Neural cell (in vitro differentiated cells): ENCODE data around the gene ACBD7. TPM values are rescaled to one million over a fixed set of nuclear protein-coding genes. Genes with fewer than 3 reads are reported as not detected.

Experiments used
- H2AFZ ChIP-seq: fragments of 200-600, 300-800 bp; sonication (generic), shearing (Covaris generic); 2 replicates; pipeline ENCODE4 v1.6.0; 2014; ENCODE audit warnings: low read depth, mild to moderate bottlenecking, antibody characterized with exemption, low read length, moderate library complexity
- H3F3A ChIP-seq: fragments of 200-600 bp; shearing (Covaris generic); 2 replicates; pipeline ENCODE4 v1.6.1; 2016; ENCODE audit warnings: mild to moderate bottlenecking, moderate library complexity, mixed read lengths, antibody characterized with exemption, low read length; ENCODE audit not compliant: insufficient read depth, poor library complexity, severe bottlenecking
- H3K27ac ChIP-seq: fragments of 200-600, 300-800 bp; sonication (generic), shearing (Covaris generic); 2 replicates; pipeline ENCODE4 v1.5.1; 2014; ENCODE audit warnings: mild to moderate bottlenecking, low read length, moderate library complexity
- H3K27me3 ChIP-seq: fragments of 300-800, 200-600 bp; sonication (generic), shearing (Covaris generic); 2 replicates; pipeline ENCODE4 v1.6.0; 2014; ENCODE audit warnings: mild to moderate bottlenecking, low read depth, low read length, moderate library complexity; ENCODE audit not compliant: insufficient read depth
- H3K36me3 ChIP-seq: fragments of 300-800, 200-600 bp; sonication (generic), shearing (Covaris generic); 2 replicates; pipeline ENCODE4 v1.5.1; 2014; ENCODE audit warnings: mild to moderate bottlenecking, antibody characterized with exemption, low read length, moderate library complexity; ENCODE audit not compliant: insufficient read depth
- H3K4me2 ChIP-seq: fragments of 300-800, 200-600 bp; sonication (generic), shearing (Covaris generic); 2 replicates; pipeline ENCODE4 v1.6.0; 2014; ENCODE audit warnings: mild to moderate bottlenecking, low read length
- H3K4me3 ChIP-seq: fragments of 300-800, 200-600 bp; sonication (generic), shearing (Covaris generic); 2 replicates; pipeline ENCODE4 v1.5.1; 2014; ENCODE audit warnings: mild to moderate bottlenecking, low read length, moderate library complexity
- H3K79me2 ChIP-seq: fragments of 200-600 bp; shearing (Covaris generic); replicated peaks from 2 replicates; pipeline ENCODE4 v1.6.0; 2014; ENCODE audit warnings: mild to moderate bottlenecking, low read length, moderate library complexity; ENCODE audit not compliant: insufficient read depth
- H3K9ac ChIP-seq: fragments of 300-800, 200-600 bp; sonication (generic), shearing (Covaris generic); 2 replicates; pipeline ENCODE4 v1.6.1; 2016; ENCODE audit warnings: mild to moderate bottlenecking, low read length, mixed read lengths
- H3K9me2 ChIP-seq: fragments of 200-600 bp; shearing (Covaris generic); 2 replicates; pipeline ENCODE4 v1.6.1; 2016; ENCODE audit warnings: mild to moderate bottlenecking, low read length, mixed read lengths; ENCODE audit not compliant: insufficient read depth
- H3K9me3 ChIP-seq: fragments of 200-600, 300-800 bp; sonication (generic), shearing (Covaris generic); 2 replicates; pipeline ENCODE4 v1.6.1; 2016; ENCODE audit warnings: mild to moderate bottlenecking, mixed run types, low read length, moderate library complexity, mixed read lengths
- H4K20me1 ChIP-seq: fragments of 200-600 bp; shearing (Covaris generic); 2 replicates; pipeline ENCODE4 v1.6.1; 2016; ENCODE audit warnings: mild to moderate bottlenecking, mixed run types; ENCODE audit not compliant: insufficient read depth
- EP300 ChIP-seq: fragments of 450-650 bp; conservative IDR thresholded peaks from 2 replicates; pipeline ENCODE4 v1.6.1; 2014; ENCODE audit warnings: antibody characterized with exemption, mild to moderate bottlenecking, moderate library complexity; ENCODE audit not compliant: poor library complexity, severe bottlenecking
- EZH2 ChIP-seq: fragments of 200-600, 300-800 bp; shearing (Covaris generic), sonication (generic); IDR thresholded peaks from 2 replicates; pipeline ENCODE4 v1.6.1; 2014; ENCODE audit warnings: antibody characterized with exemption, low read length, borderline replicate concordance, mild to moderate bottlenecking; ENCODE audit not compliant: insufficient read depth, poor library complexity, severe bottlenecking
- MXI1 ChIP-seq: fragments of 450-650 bp; conservative IDR thresholded peaks from 2 replicates; pipeline ENCODE4 v1.6.1; 2014; ENCODE audit warnings: antibody characterized with exemption, mild to moderate bottlenecking; ENCODE audit not compliant: poor library complexity, severe bottlenecking
- POLR2AphosphoS5 ChIP-seq: IDR thresholded peaks from 2 replicates; pipeline ENCODE4 v1.6.1; 2012
- RAD21 ChIP-seq: fragments of 450-650 bp; conservative IDR thresholded peaks from 2 replicates; pipeline ENCODE4 v1.6.1; 2014; ENCODE audit warnings: antibody characterized with exemption, mild to moderate bottlenecking, moderate library complexity
- SMC3 ChIP-seq: fragments of 450-650 bp; conservative IDR thresholded peaks from 2 replicates; pipeline ENCODE4 v1.6.1; 2014; ENCODE audit warnings: antibody characterized with exemption, mild to moderate bottlenecking, moderate library complexity; ENCODE audit not compliant: poor library complexity
- TAF1 ChIP-seq: IDR thresholded peaks from 2 replicates; pipeline ENCODE4 v1.6.1; 2012; ENCODE audit warnings: low read depth
- polyA plus RNA-seq: library from polyadenylated mRNA; depleted of rRNA; stranded (reverse); fragments of >200 nt; gene quantifications from 2 replicates; pipeline ENCODE4 v1.2.3, GENCODE V29; 2014
- TF ChIP-seq, protein P1 (sequence below): fragments of 450-650 bp; IDR thresholded peaks from 2 replicates; pipeline ENCODE4 v1.5.1; 2014; ENCODE audit warnings: antibody characterized with exemption, mild to moderate bottlenecking, moderate library complexity; ENCODE audit not compliant: poor library complexity, severe bottlenecking
- TF ChIP-seq, protein P2 (sequence below): IDR thresholded peaks from 2 replicates; pipeline ENCODE4 v1.6.1; 2012; ENCODE audit warnings: borderline replicate concordance

Gene ACBD7
- polyA plus RNA-seq, 1 donor from 2014 or later, result 3.3 TPM

DNA sequence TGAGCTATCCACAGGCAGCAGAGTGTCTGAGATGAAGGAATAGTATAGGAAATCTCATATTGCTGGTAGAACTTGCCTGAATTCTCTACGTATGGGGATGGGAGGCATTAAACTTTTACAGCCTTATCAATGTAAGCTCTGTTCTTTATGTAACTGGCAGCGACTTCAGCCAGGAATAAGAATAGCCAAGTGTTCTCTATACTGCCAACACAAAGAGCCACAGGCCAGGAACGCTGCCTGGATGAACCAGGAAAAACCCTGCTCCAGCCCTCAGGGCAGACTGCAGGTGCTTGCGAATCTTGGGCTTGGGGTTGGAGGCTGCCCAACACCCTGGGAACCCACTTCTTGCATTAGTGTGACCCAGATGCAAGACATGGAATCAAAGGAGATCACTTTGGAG lies 50.9 kb downstream of the ACBD7 start:
- H3K27ac ChIP-seq, result no peak overlapping the region
- H2AFZ ChIP-seq, result no peak overlapping the region
- H3K4me3 ChIP-seq, result no peak overlapping the region
- no peaks in the 10 kb centered on the region for H3K79me2 ChIP-seq
- H3F3A ChIP-seq, result no peaks in the 10 kb centered on the region
- TF ChIP-seq EZH2, result no peak
- no peak for TF ChIP-seq EP300
- no peak overlapping the region for H3K9ac ChIP-seq
- H3K4me2 ChIP-seq, result no peak overlapping the region
- no peaks in the 10 kb centered on the region for H4K20me1 ChIP-seq
- no peaks in the 10 kb centered on the region for H3K27me3 ChIP-seq
- H3K9me3 ChIP-seq, result no peaks in the 10 kb centered on the region
- no peaks in the 10 kb centered on the region for H3K36me3 ChIP-seq
- H3K9me2 ChIP-seq, result no peaks in the 10 kb centered on the region

DNA sequence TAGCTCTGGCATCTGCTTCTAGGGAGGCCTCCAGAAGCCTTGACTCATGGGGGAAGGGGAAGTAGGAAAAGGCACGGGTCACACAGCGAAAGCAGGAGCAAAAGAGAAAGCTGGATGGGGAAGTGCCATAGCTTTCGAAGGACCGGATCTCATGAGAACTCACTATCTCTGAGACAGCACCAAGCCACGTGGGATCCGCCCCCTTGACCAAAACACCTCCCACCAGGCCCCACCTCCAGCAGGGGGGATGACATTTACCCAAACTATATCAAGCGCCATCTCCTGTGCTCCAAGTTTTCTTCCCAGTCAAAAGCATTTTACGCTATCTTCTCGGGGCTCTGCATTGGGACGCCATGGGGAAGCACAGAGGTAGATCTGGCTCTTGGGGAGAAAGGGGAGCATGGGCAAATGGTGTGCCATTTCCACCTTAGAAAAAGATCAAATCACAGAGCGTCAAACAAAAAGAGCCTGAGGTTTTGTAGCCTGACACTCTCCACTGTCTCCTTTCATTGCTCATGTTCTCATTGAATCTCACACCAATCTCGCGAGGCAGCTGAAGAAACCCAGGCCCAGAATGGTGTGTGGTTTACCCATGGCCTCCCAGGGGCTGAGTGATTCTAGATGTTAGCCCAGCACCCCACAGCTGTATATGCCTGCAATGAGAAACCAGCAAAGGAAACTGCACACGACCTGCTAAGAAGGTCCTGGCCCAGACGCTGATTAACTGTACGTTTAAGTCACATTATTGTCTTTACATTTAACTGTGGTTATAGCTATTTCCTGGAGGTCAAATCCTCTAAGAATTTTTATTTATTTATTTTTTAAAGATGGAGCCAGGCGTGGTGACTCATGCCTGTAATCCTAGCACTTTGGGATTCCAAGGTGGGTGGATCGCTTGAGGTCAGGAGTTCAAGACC lies 52.9 kb downstream of the ACBD7 start:
- Histone ChIP-seq H3K9me2 (no peaks in the 10 kb centered on the region), H3K27ac (no peak overlapping the region), H4K20me1 (no peaks in the 10 kb centered on the region), H2AFZ (no peak overlapping the region), H3K79me2 (no peaks in the 10 kb centered on the region), H3K9ac (no peak overlapping the region), H3K4me2 (no peak overlapping the region), H3K4me3 (no peak overlapping the region), H3F3A (no peaks in the 10 kb centered on the region), H3K9me3 (no peaks in the 10 kb centered on the region), H3K36me3 (no peaks in the 10 kb centered on the region), H3K27me3 (no peaks in the 10 kb centered on the region)
- TF ChIP-seq, protein P1, sequence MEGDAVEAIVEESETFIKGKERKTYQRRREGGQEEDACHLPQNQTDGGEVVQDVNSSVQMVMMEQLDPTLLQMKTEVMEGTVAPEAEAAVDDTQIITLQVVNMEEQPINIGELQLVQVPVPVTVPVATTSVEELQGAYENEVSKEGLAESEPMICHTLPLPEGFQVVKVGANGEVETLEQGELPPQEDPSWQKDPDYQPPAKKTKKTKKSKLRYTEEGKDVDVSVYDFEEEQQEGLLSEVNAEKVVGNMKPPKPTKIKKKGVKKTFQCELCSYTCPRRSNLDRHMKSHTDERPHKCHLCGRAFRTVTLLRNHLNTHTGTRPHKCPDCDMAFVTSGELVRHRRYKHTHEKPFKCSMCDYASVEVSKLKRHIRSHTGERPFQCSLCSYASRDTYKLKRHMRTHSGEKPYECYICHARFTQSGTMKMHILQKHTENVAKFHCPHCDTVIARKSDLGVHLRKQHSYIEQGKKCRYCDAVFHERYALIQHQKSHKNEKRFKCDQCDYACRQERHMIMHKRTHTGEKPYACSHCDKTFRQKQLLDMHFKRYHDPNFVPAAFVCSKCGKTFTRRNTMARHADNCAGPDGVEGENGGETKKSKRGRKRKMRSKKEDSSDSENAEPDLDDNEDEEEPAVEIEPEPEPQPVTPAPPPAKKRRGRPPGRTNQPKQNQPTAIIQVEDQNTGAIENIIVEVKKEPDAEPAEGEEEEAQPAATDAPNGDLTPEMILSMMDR, result no peak
- TF ChIP-seq SMC3 (no peak), RAD21 (no peak), EP300 (no peak), POLR2AphosphoS5 (no peak), EZH2 (no peak), MXI1 (no peak), TAF1 (no peak)
- TF ChIP-seq, protein P2, sequence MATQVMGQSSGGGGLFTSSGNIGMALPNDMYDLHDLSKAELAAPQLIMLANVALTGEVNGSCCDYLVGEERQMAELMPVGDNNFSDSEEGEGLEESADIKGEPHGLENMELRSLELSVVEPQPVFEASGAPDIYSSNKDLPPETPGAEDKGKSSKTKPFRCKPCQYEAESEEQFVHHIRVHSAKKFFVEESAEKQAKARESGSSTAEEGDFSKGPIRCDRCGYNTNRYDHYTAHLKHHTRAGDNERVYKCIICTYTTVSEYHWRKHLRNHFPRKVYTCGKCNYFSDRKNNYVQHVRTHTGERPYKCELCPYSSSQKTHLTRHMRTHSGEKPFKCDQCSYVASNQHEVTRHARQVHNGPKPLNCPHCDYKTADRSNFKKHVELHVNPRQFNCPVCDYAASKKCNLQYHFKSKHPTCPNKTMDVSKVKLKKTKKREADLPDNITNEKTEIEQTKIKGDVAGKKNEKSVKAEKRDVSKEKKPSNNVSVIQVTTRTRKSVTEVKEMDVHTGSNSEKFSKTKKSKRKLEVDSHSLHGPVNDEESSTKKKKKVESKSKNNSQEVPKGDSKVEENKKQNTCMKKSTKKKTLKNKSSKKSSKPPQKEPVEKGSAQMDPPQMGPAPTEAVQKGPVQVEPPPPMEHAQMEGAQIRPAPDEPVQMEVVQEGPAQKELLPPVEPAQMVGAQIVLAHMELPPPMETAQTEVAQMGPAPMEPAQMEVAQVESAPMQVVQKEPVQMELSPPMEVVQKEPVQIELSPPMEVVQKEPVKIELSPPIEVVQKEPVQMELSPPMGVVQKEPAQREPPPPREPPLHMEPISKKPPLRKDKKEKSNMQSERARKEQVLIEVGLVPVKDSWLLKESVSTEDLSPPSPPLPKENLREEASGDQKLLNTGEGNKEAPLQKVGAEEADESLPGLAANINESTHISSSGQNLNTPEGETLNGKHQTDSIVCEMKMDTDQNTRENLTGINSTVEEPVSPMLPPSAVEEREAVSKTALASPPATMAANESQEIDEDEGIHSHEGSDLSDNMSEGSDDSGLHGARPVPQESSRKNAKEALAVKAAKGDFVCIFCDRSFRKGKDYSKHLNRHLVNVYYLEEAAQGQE, result no peak
